ENCODE measurements around the gene NINJ2.

NINJ2 gene

GRCh38 chr12:599756-600155, 63.5 kb downstream of the NINJ2 start:
- no peak for DNase-seq (ENCODE audit: extremely low read depth, insufficient read length)
- Histone ChIP-seq H3K27me3 (replicated peaks; ENCODE audit: control insufficient read depth, insufficient read depth, low read length) (no peaks in the 10 kb centered on the region), H3K4me3 (replicated peaks; ENCODE audit: low read depth, low read length) (no peak overlapping the region), H3K36me3 (ENCODE audit: control insufficient read depth, insufficient read depth, low read length) (no peaks in the 10 kb centered on the region)
- no peak for TF ChIP-seq CTCF (IDR thresholded peaks at IDR 0.05; ENCODE audit: insufficient read depth, low read length, poor library complexity, severe bottlenecking)

GRCh38 chr12:597926-598568, 65.2 kb downstream of the NINJ2 start:
- no peaks in the 10 kb centered on the region for H3K36me3 ChIP-seq (ENCODE audit: control insufficient read depth, insufficient read depth, low read length)
- H3K4me3 ChIP-seq (replicated peaks; ENCODE audit: low read depth, low read length): no peak overlapping the region
- no peaks in the 10 kb centered on the region for H3K27me3 ChIP-seq (replicated peaks; ENCODE audit: control insufficient read depth, insufficient read depth, low read length)
- DNase-seq (ENCODE audit: extremely low read depth, insufficient read length): no peak
- TF ChIP-seq CTCF (IDR thresholded peaks at IDR 0.05; ENCODE audit: insufficient read depth, low read length, poor library complexity, severe bottlenecking): no peak

GRCh38 chr12:593396-594270, 69.6 kb downstream of the NINJ2 start:
- DNase-seq (ENCODE audit: extremely low read depth, insufficient read length): no peak
- no peaks in the 10 kb centered on the region for H3K36me3 ChIP-seq (ENCODE audit: control insufficient read depth, insufficient read depth, low read length)
- TF ChIP-seq CTCF (IDR thresholded peaks at IDR 0.05; ENCODE audit: insufficient read depth, low read length, poor library complexity, severe bottlenecking): no peak
- H3K4me3 ChIP-seq (replicated peaks; ENCODE audit: low read depth, low read length): no peak overlapping the region
- no peaks in the 10 kb centered on the region for H3K27me3 ChIP-seq (replicated peaks; ENCODE audit: control insufficient read depth, insufficient read depth, low read length)

- Histone ChIP-seq H3K4me3 (replicated peaks; ENCODE audit: low read depth, low read length) (no peak overlapping the region), H3K36me3 (ENCODE audit: control insufficient read depth, insufficient read depth, low read length) (no peaks in the 10 kb centered on the region), H3K27me3 (replicated peaks; ENCODE audit: control insufficient read depth, insufficient read depth, low read length) (no peaks in the 10 kb centered on the region)
- no peak for TF ChIP-seq CTCF (IDR thresholded peaks at IDR 0.05; ENCODE audit: insufficient read depth, low read length, poor library complexity, severe bottlenecking)
- no peak for DNase-seq (ENCODE audit: extremely low read depth, insufficient read length)
Measured at GRCh38 chr12:592024-592505, 71.2 kb downstream of the NINJ2 start.

- no peak overlapping the region for H3K4me3 ChIP-seq (replicated peaks; ENCODE audit: low read depth, low read length)
Measured at GRCh38 chr12:591167-592023, 71.8 kb downstream of the NINJ2 start.

More at GRCh38 chr12:591167-592023, 71.8 kb downstream of the NINJ2 start:
- H3K36me3 ChIP-seq (ENCODE audit: control insufficient read depth, insufficient read depth, low read length): no peaks in the 10 kb centered on the region
- no peak for TF ChIP-seq CTCF (IDR thresholded peaks at IDR 0.05; ENCODE audit: insufficient read depth, low read length, poor library complexity, severe bottlenecking)
- no peaks in the 10 kb centered on the region for H3K27me3 ChIP-seq (replicated peaks; ENCODE audit: control insufficient read depth, insufficient read depth, low read length)
- no peak for DNase-seq (ENCODE audit: extremely low read depth, insufficient read length)
